Measurements from ENCODE around the gene SOX6.

Gene SOX6

GRCh38 chr11:16356761-16357393, 531 bp upstream of the SOX6 start:
- Histone ChIP-seq H3K9me3 (ENCODE audit: control insufficient read depth, insufficient read depth, low read length) (no peaks in the 10 kb centered on the region), H3K9ac (ENCODE audit: low read depth, low read length) (no peak overlapping the region), H3K4me1 (ENCODE audit: insufficient read depth, low read length) (peaks cover 8% of the 10 kb centered on the region; the same call in 1 of the 2 replicates), H3K36me3 (ENCODE audit: insufficient read depth, low read length) (no peaks in the 10 kb centered on the region)

GRCh38 chr11:16352707-16353106, 3.6 kb downstream of the SOX6 start:
- no peak overlapping the region for H3K9ac ChIP-seq (ENCODE audit: low read depth, low read length)

GRCh38 chr11:16350125-16350524, 6.2 kb downstream of the SOX6 start:
- H3K9me3 ChIP-seq (ENCODE audit: control insufficient read depth, insufficient read depth, low read length): no peaks in the 10 kb centered on the region

More at GRCh38 chr11:16352707-16353106, 3.6 kb downstream of the SOX6 start:
- Histone ChIP-seq H3K36me3 (ENCODE audit: insufficient read depth, low read length) (no peaks in the 10 kb centered on the region), H3K4me1 (ENCODE audit: insufficient read depth, low read length) (peaks cover 8% of the 10 kb centered on the region; the same call in 1 of the 2 replicates), H3K9me3 (ENCODE audit: control insufficient read depth, insufficient read depth, low read length) (no peaks in the 10 kb centered on the region)

GRCh38 chr11:16347928-16348685, 8.2 kb downstream of the SOX6 start:
- Histone ChIP-seq H3K9ac (ENCODE audit: low read depth, low read length) (no peak overlapping the region), H3K9me3 (ENCODE audit: control insufficient read depth, insufficient read depth, low read length) (no peaks in the 10 kb centered on the region), H3K36me3 (ENCODE audit: insufficient read depth, low read length) (no peaks in the 10 kb centered on the region), H3K4me1 (ENCODE audit: insufficient read depth, low read length) (no peaks in the 10 kb centered on the region)

More at GRCh38 chr11:16350125-16350524, 6.2 kb downstream of the SOX6 start:
- no peaks in the 10 kb centered on the region for H3K36me3 ChIP-seq (ENCODE audit: insufficient read depth, low read length)
- H3K9ac ChIP-seq (ENCODE audit: low read depth, low read length): no peak overlapping the region
- no peaks in the 10 kb centered on the region; the same call in 1 of the 2 replicates for H3K4me1 ChIP-seq (ENCODE audit: insufficient read depth, low read length)

- Histone ChIP-seq H3K4me1 (ENCODE audit: insufficient read depth, low read length) (no peaks in the 10 kb centered on the region), H3K36me3 (ENCODE audit: insufficient read depth, low read length) (no peaks in the 10 kb centered on the region), H3K9ac (ENCODE audit: low read depth, low read length) (no peak overlapping the region), H3K9me3 (ENCODE audit: control insufficient read depth, insufficient read depth, low read length) (no peaks in the 10 kb centered on the region)
These were observed 9.4 kb downstream of the SOX6 start for GRCh38 chr11:16346975-16347374.

- H3K36me3 ChIP-seq (ENCODE audit: insufficient read depth, low read length): no peaks in the 10 kb centered on the region
- H3K4me1 ChIP-seq (ENCODE audit: insufficient read depth, low read length): no peaks in the 10 kb centered on the region
These were observed 14.5 kb downstream of the SOX6 start for GRCh38 chr11:16341853-16342252.

GRCh38 chr11:16338393-16338792, 18.0 kb downstream of the SOX6 start:
- H3K9ac ChIP-seq (ENCODE audit: low read depth, low read length): no peak overlapping the region
- H3K36me3 ChIP-seq (ENCODE audit: insufficient read depth, low read length): no peaks in the 10 kb centered on the region
- no peaks in the 10 kb centered on the region for H3K9me3 ChIP-seq (ENCODE audit: control insufficient read depth, insufficient read depth, low read length)
- no peaks in the 10 kb centered on the region for H3K4me1 ChIP-seq (ENCODE audit: insufficient read depth, low read length)

More at GRCh38 chr11:16341853-16342252, 14.5 kb downstream of the SOX6 start:
- Histone ChIP-seq H3K9me3 (ENCODE audit: control insufficient read depth, insufficient read depth, low read length) (no peaks in the 10 kb centered on the region), H3K9ac (ENCODE audit: low read depth, low read length) (no peak overlapping the region)

GRCh38 chr11:16337421-16338213, 18.7 kb downstream of the SOX6 start:
- Histone ChIP-seq H3K36me3 (ENCODE audit: insufficient read depth, low read length) (no peaks in the 10 kb centered on the region), H3K4me1 (ENCODE audit: insufficient read depth, low read length) (no peaks in the 10 kb centered on the region), H3K9ac (ENCODE audit: low read depth, low read length) (no peak overlapping the region), H3K9me3 (ENCODE audit: control insufficient read depth, insufficient read depth, low read length) (no peaks in the 10 kb centered on the region)

GRCh38 chr11:16336721-16337120, 19.6 kb downstream of the SOX6 start:
- H3K36me3 ChIP-seq (ENCODE audit: insufficient read depth, low read length): no peaks in the 10 kb centered on the region
- no peaks in the 10 kb centered on the region for H3K4me1 ChIP-seq (ENCODE audit: insufficient read depth, low read length)
- H3K9me3 ChIP-seq (ENCODE audit: control insufficient read depth, insufficient read depth, low read length): no peaks in the 10 kb centered on the region
- no peak overlapping the region for H3K9ac ChIP-seq (ENCODE audit: low read depth, low read length)

GRCh38 chr11:16336204-16336603, 20.1 kb downstream of the SOX6 start:
- Histone ChIP-seq H3K4me1 (ENCODE audit: insufficient read depth, low read length) (no peaks in the 10 kb centered on the region), H3K9me3 (ENCODE audit: control insufficient read depth, insufficient read depth, low read length) (no peaks in the 10 kb centered on the region), H3K36me3 (ENCODE audit: insufficient read depth, low read length) (no peaks in the 10 kb centered on the region)

GRCh38 chr11:16335236-16335962, 20.9 kb downstream of the SOX6 start:
- Histone ChIP-seq H3K4me1 (ENCODE audit: insufficient read depth, low read length) (no peaks in the 10 kb centered on the region), H3K9me3 (ENCODE audit: control insufficient read depth, insufficient read depth, low read length) (no peaks in the 10 kb centered on the region), H3K36me3 (ENCODE audit: insufficient read depth, low read length) (no peaks in the 10 kb centered on the region), H3K9ac (ENCODE audit: low read depth, low read length) (no peak overlapping the region)

More at GRCh38 chr11:16336204-16336603, 20.1 kb downstream of the SOX6 start:
- no peak overlapping the region for H3K9ac ChIP-seq (ENCODE audit: low read depth, low read length)

GRCh38 chr11:16326679-16327297, 29.6 kb downstream of the SOX6 start:
- H3K36me3 ChIP-seq (ENCODE audit: insufficient read depth, low read length): no peaks in the 10 kb centered on the region
- H3K4me1 ChIP-seq (ENCODE audit: insufficient read depth, low read length): no peaks in the 10 kb centered on the region
- H3K9me3 ChIP-seq (ENCODE audit: control insufficient read depth, insufficient read depth, low read length): no peaks in the 10 kb centered on the region
- H3K9ac ChIP-seq (ENCODE audit: low read depth, low read length): no peak overlapping the region

- H3K36me3 ChIP-seq (ENCODE audit: insufficient read depth, low read length): no peaks in the 10 kb centered on the region
- no peaks in the 10 kb centered on the region for H3K4me1 ChIP-seq (ENCODE audit: insufficient read depth, low read length)
- no peak overlapping the region for H3K9ac ChIP-seq (ENCODE audit: low read depth, low read length)
- no peaks in the 10 kb centered on the region for H3K9me3 ChIP-seq (ENCODE audit: control insufficient read depth, insufficient read depth, low read length)
These were observed 34.2 kb downstream of the SOX6 start for GRCh38 chr11:16322190-16322589.

Data from ES-I3 (cell line).